ENCODE data around the gene KEAP1.
"Not testable (repeated sequence)": the region's sequence is repeated elsewhere in the genome, so short reads cannot be mapped to it uniquely, and the experiment has no call there.

The KEAP1 gene

DNA sequence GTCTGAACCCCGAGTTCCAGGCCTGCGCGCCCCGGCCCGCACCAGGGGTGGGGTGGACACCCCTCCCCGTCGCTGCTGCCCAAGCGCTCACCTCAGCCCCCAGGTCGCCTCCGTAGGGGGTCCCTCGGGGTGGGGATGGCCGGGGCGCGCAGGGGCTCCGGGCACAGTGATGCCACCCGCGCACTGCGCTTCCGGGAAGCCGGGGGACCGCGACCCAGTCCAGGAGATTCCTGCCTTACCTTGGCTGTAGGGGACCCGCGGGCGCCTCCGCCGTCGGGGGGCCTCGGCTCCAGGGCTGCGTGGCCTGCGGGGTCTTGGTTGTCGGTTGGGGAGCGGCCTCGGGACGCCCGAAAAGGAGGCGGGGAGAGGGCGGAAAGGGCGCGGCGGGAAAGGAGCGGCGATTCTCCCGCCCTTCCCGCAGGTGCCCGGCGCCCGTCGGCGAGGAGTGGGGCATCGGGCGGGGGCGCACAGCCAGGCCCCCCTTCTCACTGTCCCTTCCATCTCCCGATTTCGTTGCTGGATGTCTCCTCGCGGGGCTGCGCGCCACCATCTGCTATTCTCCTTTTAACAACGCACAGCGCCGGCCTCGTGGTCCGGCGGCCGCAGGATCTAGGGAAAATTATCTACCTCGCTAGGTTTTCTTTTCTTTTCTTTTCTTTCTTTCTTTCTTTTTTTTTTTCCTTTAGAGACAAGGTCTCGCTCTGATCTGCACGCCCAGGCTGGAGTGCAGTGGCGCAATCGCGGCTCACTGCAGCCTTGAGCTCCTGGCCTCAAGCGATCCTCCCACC is at the start of gene KEAP1:
TSS of gene KEAP1 (minus strand) at position 355 of the 788 bp plus-strand sequence. CDS start 3,323 bp downstream, outside the sequence.
- DNase-seq (ENCODE audit: low read depth): no peak

DNA sequence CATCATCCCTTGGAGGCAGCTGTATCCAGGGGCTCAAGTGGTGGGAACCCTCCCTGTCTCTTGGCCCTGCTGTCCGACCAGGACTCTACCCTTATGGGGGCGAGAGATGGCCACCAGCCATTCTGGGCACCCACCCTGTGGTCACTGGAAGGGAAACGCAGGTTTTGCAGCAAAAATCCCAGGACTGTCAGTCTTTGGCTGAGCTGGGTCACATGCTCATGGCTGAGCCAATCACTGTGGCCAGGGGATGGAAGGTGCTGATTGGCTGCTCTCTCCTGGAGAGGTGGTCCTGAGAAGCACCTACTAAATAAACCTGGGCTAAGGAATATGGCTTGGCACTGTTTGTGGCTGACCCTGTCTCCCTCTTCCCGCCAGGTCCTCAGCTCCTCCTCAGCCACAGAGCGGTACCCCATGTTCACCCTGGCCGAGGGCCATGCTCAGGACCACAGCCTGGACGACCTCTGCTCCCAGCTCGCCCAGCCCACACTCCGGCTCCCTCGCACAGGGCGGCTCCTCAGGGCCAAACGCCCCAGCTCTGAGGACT is 49.4 kb upstream of the KEAP1 start:
- no peak for DNase-seq (ENCODE audit: low read depth)

DNA sequence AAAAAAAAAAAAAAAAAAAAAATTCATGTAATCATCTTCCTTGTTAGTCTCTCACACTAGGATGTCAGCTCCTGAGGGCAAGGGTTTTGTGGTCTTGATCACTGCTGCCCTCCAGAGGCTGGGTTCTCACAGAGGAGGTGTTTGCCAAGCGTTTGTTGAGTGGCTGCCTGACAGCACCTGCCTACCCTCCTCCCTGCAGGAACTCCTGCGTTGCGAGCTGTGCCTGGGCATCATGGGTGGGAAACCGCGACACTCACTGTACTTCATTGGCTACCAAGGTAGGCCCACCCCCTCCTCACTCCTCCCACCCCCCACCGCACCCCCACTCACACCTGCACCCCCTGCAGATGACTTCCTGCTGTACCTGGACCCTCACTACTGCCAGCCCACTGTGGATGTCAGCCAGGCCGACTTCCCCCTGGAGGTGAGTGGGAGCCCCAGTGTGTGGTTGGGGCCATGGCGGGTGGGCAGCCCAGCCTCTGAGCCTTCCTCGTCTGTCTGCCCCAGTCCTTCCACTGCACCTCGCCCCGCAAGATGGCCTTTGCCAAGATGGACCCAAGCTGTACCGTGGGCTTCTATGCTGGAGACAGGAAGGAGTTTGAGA is 48.6 kb upstream of the KEAP1 start:
- DNase-seq (ENCODE audit: low read depth): no peak

DNA sequence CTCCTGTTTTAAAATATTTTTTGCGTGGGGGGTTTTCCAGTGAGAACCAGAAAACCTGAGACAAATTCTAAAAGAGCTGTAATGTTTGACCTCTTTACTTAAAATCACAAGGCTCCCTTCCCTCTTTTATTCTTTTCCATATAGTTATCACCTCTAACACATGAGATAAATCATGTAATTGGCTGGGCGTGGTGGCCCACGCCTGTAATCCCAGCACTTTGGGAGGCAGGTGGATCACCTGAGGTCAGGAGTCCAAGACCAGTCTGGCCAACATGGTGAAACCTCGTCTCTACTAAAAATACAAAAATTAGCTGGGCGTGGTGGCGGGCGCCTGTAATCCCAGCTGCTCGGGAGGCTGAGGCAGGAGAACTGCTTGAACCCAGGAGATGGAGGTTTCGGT is 47.9 kb upstream of the KEAP1 start:
- DNase-seq (ENCODE audit: low read depth): not testable (repeated sequence)

DNA sequence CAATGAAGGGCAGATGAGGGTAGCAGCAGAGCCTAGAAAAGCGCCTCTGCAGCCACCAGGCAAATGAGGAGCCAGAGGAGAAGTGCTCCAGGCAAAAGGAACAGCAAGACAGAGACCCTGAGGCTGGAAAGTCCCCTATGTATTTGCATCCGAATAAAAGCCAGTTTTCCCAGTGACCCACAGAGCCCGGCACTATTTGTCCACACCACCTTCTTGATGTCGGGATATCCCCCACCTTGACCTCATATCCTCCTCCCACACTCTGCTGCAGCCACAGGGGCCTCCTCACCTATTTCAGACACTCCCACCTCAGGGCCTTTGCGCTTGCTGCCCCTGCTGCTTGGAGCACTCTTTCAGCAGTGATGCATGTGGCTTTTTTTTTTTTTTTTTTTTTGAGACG is 47.2 kb upstream of the KEAP1 start:
- no peak for DNase-seq (ENCODE audit: low read depth)

DNA sequence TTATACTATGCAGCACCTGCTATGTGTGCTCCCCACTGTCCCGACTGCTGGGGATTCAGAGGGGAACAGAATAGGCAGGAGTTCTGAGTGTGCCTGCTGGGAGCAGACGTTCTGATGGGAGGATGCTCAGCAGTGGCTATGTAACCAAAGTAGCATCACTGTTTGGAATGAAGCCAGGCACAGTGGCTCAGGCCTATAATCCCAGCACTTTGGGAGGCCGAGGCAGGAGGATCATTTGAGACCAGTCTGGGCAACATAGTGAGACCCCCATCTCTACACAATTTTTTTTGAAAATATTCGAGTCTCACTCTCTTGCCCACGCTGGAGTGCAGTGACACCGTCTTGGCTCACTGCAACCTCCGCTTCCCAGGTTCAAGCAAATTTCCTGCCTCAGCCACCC is 46.6 kb upstream of the KEAP1 start:
- DNase-seq (ENCODE audit: low read depth): no peak

DNA sequence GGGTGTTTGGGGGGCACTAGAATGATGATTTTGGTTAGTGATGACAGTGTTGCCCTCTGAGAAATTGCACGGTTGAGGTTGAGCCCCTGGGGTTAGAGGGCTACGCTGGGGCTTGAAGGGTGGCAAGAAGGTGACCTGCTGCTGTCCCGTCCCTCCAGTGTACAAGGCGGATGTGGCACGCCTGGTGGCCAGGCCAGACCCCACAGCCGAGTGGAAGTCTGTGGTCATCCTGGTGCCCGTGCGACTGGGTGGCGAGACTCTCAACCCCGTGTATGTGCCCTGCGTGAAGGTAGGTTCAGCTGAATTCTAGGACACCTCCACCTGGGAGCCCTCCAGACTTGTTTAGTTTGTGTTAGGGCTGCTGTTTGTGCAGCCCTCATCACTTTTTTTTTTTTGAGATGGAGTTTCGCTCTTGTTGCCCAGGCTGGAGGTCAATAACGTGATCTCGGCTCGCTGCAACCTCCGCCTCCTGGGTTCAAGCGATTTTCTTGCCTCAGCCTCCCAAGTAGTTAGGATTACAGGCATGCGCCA is 45.7 kb upstream of the KEAP1 start:
- DNase-seq (ENCODE audit: low read depth): no peak

DNA sequence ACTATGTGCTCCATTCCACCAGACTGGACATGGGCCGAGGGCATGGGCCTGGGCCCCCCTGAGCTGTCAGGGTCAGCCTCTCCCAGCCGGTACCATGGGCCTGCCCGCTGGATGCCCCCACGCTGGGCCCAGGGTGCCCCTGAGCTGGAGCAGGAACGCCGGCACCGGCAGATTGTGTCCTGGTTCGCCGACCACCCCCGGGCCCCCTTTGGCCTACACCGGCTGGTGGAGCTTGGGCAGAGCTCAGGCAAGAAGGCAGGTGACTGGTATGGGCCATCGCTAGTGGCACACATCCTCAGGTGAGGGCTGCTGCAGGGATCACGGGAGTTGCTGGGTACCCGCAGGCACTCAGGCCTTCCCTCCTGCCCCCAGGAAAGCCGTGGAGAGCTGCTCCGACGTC is 43.7 kb upstream of the KEAP1 start:
- no peak for DNase-seq (ENCODE audit: low read depth)

DNA sequence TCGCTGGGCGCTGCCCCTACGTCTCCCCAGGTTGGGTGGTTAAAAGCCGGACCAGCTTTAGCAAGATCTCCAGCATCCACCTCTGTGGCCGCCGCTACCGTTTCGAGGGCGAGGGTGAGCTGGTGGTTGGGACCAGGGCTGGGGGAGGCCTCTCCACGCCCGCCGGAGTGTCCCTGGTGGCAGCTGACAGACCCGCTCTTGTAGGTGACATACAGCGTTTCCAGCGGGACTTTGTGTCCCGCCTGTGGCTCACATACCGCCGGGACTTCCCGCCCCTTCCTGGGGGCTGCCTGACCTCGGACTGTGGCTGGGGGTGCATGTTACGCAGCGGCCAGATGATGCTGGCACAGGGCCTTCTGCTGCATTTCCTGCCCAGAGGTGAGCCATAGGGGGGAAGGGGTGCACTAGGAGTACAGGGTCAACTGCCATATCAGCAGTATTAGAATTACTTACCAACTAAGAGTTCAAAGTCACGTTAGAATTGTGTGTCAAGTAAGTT is 41.6 kb upstream of the KEAP1 start:
- no peak for DNase-seq (ENCODE audit: low read depth)

DNA sequence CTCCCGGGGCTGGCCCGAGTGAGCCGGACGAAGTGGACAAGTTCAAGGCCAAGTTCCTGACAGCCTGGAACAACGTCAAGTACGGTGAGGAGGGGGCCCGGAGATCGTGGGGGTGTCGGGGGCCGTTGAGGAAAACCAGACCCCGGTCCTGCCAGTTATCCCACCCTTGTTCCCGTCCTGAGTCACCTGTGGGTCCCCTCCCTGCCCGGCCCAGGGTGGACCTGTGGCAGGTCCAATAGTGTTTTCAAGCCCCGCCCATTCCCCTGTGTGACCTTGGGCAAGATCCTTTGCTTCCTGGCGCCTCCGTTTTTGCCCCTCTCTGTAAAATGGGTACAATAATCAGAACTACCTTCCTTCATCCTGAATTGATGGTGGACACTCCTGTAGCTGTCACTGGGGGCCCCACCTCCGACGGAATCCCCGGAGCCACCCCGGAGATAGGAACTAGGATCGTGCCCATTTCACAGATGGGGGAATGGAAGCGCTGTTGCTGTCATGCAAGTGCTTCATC is 41.1 kb upstream of the KEAP1 start:
- no peak for DNase-seq (ENCODE audit: low read depth)

DNA sequence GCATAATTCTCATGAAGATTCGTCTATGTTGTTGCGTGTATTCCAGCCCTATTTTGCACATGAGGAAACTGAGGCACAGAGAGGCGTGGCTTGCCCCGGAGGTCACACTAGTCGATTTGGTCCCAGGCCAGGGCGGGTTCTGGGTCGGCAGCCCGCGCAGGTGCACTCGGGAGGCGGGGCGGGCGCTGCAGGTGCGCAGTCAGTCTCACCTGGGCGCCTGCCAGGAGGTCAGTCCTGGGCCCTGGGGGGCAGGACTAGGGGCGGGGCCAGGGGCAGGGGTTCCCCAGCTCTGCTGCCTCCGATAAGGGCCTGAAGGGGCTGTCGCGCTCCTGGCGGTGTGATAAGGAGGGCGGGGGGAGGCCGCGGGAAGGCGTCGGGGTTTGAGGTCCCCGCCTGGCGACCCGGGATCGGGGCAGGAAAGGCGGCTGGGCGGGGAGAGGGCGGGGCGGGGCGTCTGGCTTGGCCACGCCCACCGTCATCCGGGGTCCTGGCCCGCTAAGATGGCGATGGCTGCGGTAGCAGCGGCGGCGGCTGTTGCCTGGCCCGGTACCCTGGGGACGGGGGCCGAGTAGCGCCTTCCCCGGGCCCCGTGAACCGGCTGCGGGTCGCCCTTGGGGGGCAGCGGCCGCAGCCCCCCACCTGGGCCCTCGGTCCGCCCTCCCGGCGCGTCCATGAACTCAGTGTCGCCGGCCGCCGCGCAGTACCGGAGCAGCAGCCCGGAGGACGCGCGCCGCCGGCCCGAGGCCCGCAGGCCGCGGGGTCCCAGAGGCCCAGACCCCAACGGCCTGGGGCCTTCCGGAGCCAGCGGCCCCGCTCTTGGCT is 40.5 kb upstream of the KEAP1 start, which contains the start of gene ATG4D:
TSS of gene ATG4D (plus strand) at position 485 of the 822 bp plus-strand sequence. CDS start at position 672, 187 bp downstream.
- no peak for DNase-seq (ENCODE audit: low read depth)

DNA sequence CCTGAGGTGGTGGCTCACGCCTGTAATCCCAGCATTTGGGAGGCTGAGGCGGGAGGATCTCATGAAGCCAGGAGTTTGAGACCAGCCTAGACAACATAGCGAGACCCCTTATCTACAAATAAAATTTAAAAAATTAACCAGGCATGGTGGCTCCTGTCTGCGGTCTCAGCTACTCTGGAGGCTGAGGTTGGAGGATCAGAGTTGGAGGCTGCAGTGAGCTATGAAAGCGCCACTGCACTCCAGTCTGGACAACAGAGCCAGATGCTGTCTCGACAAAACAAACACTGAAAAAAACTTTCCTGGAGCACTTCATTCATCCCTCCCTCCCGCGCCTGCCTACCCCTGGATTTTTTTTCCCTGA is 39.9 kb upstream of the KEAP1 start:
- no peak for DNase-seq (ENCODE audit: low read depth)

DNA sequence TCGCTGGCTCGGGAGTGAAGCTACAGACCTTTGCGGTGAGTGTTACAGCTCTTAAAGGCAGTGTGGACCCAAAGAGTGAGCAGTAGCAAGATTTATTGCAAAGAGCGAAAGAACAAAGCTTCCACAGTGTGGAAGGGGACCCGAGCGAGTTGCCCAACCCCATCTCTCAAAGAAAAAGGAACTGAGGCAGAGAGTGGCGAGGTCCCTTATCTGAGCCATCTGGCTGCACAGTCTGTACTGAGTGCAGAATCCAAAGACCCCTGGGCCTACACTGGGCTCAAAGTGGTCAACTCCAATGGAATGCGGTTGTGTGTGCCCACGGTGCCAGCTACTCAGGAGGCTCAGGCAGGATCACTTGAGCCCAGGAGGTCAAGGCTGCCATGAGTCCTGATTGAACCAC is 35.9 kb upstream of the KEAP1 start:
- DNase-seq (ENCODE audit: low read depth): not testable (repeated sequence)

DNA sequence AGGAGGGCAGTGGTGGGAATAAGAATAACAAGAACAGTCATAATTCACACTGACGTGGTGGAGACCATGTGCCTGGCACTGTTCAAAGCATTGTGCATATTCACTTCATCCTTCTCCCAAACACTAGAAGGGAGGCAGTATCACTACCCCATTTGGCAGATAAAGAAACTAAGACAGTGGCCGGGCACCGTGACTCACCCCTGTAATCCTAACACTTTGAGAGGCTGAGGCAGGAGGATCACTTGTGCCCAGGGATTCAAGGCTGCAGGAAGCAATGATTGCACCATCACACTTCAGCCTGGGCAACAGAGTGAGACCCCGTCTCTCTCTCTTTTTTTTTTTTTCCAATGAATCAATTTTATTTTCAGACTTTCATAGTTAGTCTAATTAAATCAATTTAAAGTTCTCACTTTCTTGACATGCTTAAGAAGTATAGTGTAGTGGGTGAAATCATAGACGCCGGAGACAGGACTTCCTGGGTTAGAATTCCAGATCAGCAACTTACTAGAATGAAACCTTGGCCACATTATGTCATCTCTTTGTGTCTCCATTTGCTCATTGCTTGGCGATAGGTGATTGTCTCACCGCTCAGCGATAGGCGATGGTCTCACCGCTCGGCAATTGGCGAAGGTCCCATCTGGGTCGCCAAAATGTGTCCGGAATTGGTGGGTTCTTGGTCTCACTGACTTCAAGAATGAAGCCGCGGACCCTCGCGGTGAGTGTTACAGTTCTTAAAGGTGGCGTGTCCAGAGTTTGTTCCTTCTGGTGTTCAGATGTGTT is 35.2 kb upstream of the KEAP1 start:
- no peak for DNase-seq (ENCODE audit: low read depth)

DNA sequence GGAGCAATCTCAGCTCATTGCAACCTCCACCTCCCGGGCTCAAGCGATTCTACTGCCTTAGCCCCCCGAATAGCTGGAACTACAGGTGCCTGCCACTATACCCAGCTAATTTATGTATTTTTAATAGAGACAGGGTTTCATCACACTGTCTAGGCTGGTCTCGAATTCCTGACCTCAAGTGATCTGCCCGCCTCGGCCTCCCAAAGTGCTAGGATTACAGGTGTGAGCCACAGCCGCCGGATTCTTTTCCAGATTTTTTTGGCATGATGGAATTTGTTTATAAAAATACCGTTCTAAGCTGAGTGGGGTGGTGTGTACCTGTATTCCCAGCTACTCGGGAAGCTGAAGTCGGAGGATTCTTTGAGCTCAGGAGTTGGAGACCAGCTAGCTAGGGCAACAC is 34.5 kb upstream of the KEAP1 start:
- DNase-seq (ENCODE audit: low read depth): no peak

DNA sequence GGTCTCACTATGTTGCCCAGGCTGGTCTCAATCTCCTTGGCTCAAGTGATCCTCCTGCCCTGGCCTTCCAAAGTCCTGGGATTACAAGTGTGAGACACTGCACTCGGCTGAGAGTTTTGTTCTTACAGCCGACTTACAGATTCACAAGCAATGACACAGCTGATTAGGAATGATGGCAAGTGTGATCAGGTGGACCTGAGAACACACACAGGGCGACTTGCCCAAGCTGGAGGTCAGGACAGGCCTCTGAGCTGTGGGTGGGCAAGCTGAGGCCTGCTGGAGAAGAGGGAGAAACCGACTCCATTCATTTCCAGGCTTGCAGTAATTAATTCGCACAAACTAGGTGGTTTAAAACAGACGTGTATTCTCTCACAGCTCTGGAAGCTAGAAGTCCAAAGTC is 32.5 kb upstream of the KEAP1 start:
- DNase-seq (ENCODE audit: low read depth): no peak

DNA sequence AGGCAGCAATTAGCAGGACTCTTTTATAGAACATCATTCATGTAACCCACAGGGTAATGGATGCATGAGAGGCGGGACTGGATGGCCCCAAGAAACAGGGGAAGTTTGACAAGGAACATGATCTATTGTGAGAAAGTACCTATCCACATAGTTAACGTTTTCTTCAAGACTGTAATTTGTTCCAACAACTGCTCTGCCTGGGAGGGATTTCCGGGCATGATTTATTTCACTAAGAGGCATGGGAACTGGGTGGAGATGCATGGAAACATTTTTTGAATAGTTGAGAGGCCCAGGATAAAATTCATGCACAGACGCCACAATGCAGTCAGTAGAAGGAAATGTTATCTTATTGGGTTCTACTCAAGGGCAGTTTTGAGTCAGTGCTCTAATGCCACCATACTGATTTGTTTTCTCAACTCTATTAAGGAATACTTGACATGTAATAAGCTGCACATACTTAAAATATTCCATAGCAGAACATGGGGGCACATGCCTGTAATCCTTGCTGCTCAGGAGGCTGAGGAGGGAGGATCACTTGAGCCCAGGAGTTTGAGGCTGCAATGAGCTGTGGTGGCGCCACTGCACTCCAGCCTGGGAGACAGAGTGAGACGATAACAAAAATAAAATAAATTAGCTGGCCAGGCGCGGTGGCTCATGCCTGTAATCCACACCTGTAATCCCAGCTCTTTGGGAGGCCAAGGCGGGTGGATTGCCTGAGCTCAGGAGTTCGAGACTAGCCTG is 30.7 kb upstream of the KEAP1 start:
- no peak for DNase-seq (ENCODE audit: low read depth)

DNA sequence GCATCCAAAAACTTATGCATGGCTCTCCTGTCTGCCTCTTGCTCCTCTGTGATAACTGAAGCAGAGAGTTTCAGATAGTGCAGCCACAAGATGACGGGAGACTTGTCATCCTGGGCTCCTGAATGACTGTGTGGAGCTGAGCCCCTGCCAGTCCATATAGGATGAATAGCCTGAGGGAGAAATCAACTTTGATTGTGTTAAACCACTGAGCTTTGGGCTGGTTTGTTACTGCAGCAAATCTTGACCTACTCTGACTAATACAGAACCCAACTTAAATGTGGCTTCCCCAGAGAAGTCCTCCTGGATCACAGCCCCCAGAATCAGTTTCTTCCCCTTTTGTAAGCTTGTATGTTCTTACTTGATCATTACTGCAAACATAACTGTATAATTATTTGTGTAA is 29.3 kb upstream of the KEAP1 start:
- DNase-seq (ENCODE audit: low read depth): no peak

DNA sequence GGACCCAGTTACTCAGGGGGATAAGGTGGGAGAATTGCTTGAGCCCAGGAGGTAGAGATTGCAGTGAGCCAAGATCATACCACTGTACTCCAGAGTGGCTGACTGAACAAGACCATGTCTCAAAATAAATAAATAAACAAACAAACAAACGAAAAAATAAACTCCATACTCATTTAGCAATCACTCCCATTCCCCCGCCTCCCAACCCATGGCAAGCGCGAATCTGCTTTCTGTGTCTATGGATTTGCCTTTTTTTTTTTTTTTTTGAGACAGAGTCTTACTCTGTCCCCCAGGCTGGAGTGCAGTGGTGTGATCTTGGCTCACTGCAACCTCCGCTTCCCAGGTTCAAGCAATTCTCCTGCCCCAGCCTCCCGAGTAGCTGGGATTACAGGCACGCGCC is 23.7 kb upstream of the KEAP1 start:
- not testable (repeated sequence) for DNase-seq (ENCODE audit: low read depth)

DNA sequence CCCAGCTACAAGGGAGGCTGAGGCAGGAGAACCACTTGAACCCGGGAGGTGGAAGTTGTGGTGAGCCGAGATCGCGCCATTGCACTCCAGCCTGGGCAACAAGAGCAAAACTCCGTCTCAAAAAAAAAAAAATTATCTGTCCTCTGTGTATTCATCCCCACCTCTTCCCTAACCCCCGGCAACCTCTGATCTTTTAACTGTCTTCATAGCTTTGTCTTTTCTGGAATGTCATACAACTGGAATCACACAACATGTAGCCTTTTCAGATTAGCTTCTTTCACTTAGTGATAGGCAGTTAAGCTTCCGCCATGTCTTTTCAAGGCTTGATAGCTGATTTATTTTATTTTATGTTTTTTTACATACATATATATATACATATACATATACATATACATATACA is 22.5 kb upstream of the KEAP1 start:
- DNase-seq (ENCODE audit: low read depth): no peak
